HepG2 (cell line): ENCODE data around the gene IFIT1B. TPM values are rescaled to one million over a fixed set of nuclear protein-coding genes. Genes with fewer than 3 reads are reported as not detected.

ENCODE experiments used
- ATAC-seq: fragments of 200-7000 bp; cut with Tn5 transposase; 3 replicates; pipeline ENCODE4 v1.9.1; 2020; ENCODE audit warnings: mild to moderate bottlenecking, moderate library complexity
- BruUV-seq: library from RNA; stranded (reverse); fragments of 400-500 nt; replicated peaks from 2 replicates; lab custom pipeline; 2021; lab: Mats Ljungman, UMichigan
- CTCF ChIA-PET: fragments of 300-600 bp; formaldehyde crosslinking; extraction: SDS; loops from one replicate; lab custom pipeline; 2021; ENCODE audit warnings: low total read pairs, inconsistent platforms, low intra/inter-chr PET ratio; lab: Yijun Ruan, JAX
- POLR2A ChIA-PET: fragments of 350-600 bp; sonication (Branson Sonifier 250); formaldehyde crosslinking; loops from one replicate; lab custom pipeline; 2020; ENCODE audit warnings: antibody characterized with exemption, inconsistent platforms; lab: Yijun Ruan, JAX
- DNase-seq: peaks from one replicate; pipeline ENCODE4 v3.0.0-alpha.2; 2015; ENCODE audit warnings: low spot score
- FAIRE-seq: peaks from 3 replicates; lab custom pipeline; 2011; peaks lifted over from hg19 to GRCh38; lab: Jason Lieb, UNC
- H2AFZ ChIP-seq: one replicate; pipeline ENCODE4 v1.6.1; 2011; ENCODE audit warnings: low read length, inconsistent platforms
- H3K27ac ChIP-seq: fragments of 300-600 bp; 3 replicates; pipeline ENCODE4 v1.8.0; 2011; ENCODE audit warnings: mixed run types, mild to moderate bottlenecking, mixed read lengths, low read length, inconsistent platforms; ENCODE audit not compliant: insufficient read depth; ENCODE audit errors: extremely low read length
- H3K27me3 ChIP-seq, 2 experiments: fragments of 200-600 bp in 1 of 2; 2 replicates in 1 of 2; 3 replicates in 1 of 2; pipeline versions ENCODE4 v1.6.0 to v1.8.0; 2011; ENCODE audit warnings: low read length in 2 of 2, mild to moderate bottlenecking in 2 of 2, moderate library complexity in 2 of 2, inconsistent platforms in 1 of 2; ENCODE audit not compliant: insufficient read depth in 2 of 2, control insufficient read depth in 1 of 2
- H3K36me3 ChIP-seq, 2 experiments: fragments of 200-600 bp in 1 of 2; replicated peaks in 1 of 2; 2 replicates in 1 of 2; 3 replicates in 1 of 2; pipeline versions ENCODE4 v1.5.1 to v1.8.0; 2011; ENCODE audit warnings: low read length in 2 of 2, inconsistent platforms in 1 of 2; ENCODE audit not compliant: insufficient read depth in 2 of 2, control insufficient read depth in 1 of 2
- H3K4me1 ChIP-seq: 2 replicates; pipeline ENCODE4 v1.5.1; 2012; ENCODE audit warnings: low read length, inconsistent platforms; ENCODE audit not compliant: insufficient read depth
- H3K4me2 ChIP-seq: 2 replicates; pipeline ENCODE4 v1.6.0; 2011; ENCODE audit warnings: low read depth, low read length, inconsistent platforms
- H3K4me3 ChIP-seq, 3 experiments: fragments of 200-600 bp in 1 of 3; sonication (generic), shearing (Covaris generic) in 1 of 3; replicated peaks in 1 of 3; 2 replicates each; pipeline ENCODE4 v1.5.1; 2011 to 2016; ENCODE audit warnings: low read length in 3 of 3, inconsistent platforms in 2 of 3, low read depth in 2 of 3, mild to moderate bottlenecking in 2 of 3, control low read depth in 1 of 3, mixed read lengths in 1 of 3; ENCODE audit not compliant: insufficient read depth in 1 of 3
- H3K79me2 ChIP-seq: one replicate; pipeline ENCODE4 v1.6.1; 2011; ENCODE audit warnings: low read length, inconsistent platforms; ENCODE audit not compliant: insufficient read depth
- H3K9ac ChIP-seq: 2 replicates; pipeline ENCODE4 v1.6.0; 2011; ENCODE audit warnings: mild to moderate bottlenecking, low read depth, low read length, inconsistent platforms; ENCODE audit not compliant: insufficient read depth
- H3K9me3 ChIP-seq: 2 replicates; pipeline ENCODE4 v1.5.1; 2012; ENCODE audit warnings: mild to moderate bottlenecking, low read length
- H4K20me1 ChIP-seq: 2 replicates; pipeline ENCODE4 v1.6.0; 2011; ENCODE audit warnings: inconsistent platforms, mild to moderate bottlenecking, low read length, moderate library complexity; ENCODE audit not compliant: insufficient read depth
- FOXM1 ChIP-seq: sonication (generic); formaldehyde crosslinking; IDR thresholded peaks from 2 replicates; pipeline ENCODE4 v1.5.0; 2020; ENCODE audit warnings: missing genetic modification reagents
- GFI1 ChIP-seq: sonication (generic); formaldehyde crosslinking; IDR thresholded peaks from 2 replicates; pipeline ENCODE4 v1.5.0; 2020; ENCODE audit warnings: missing genetic modification reagents, mild to moderate bottlenecking, borderline replicate concordance
- HMG20A ChIP-seq: IDR thresholded peaks from 2 replicates; pipeline ENCODE4 v1.6.1; 2016; ENCODE audit warnings: borderline replicate concordance
- MTA1 ChIP-seq: sonication (generic); formaldehyde crosslinking; IDR thresholded peaks from 2 replicates; pipeline ENCODE4 v1.4.0; 2020; ENCODE audit warnings: missing genetic modification reagents, mild to moderate bottlenecking, borderline replicate concordance
- PCBP1 ChIP-seq: fragments of 200-400 bp; formaldehyde crosslinking; IDR thresholded peaks from 2 replicates; pipeline ENCODE4 v1.6.1; 2017; ENCODE audit warnings: mild to moderate bottlenecking, low read depth, low read length, borderline replicate concordance
- PITX1 ChIP-seq: sonication (generic); formaldehyde crosslinking; IDR thresholded peaks from 2 replicates; pipeline ENCODE4 v1.5.1; 2020; ENCODE audit warnings: mild to moderate bottlenecking, missing genetic modification reagents
- POLR2A ChIP-seq, 2 experiments: IDR thresholded peaks; 2 replicates each; pipeline ENCODE4 v1.6.1; 2011; ENCODE audit warnings: low read depth in 2 of 2, low read length in 2 of 2, mild to moderate bottlenecking in 1 of 2, moderate library complexity in 1 of 2; ENCODE audit not compliant: insufficient read depth in 1 of 2
- SMAD3 ChIP-seq: sonication (generic); formaldehyde crosslinking; IDR thresholded peaks from 2 replicates; pipeline ENCODE4 v1.4.0; 2020; ENCODE audit warnings: missing genetic modification reagents
- TEAD2 ChIP-seq: sonication (generic); formaldehyde crosslinking; IDR thresholded peaks from 2 replicates; pipeline ENCODE4 v1.9.0; 2021; ENCODE audit warnings: missing genetic modification reagents
- ZFP36L1 ChIP-seq: sonication (generic); formaldehyde crosslinking; IDR thresholded peaks from 2 replicates; pipeline ENCODE4 v1.8.0; 2022; ENCODE audit warnings: mild to moderate bottlenecking, missing genetic modification reagents, moderate library complexity
- ZNF224 ChIP-seq: sonication (generic); formaldehyde crosslinking; IDR thresholded peaks from 2 replicates; pipeline ENCODE4 v1.5.0; 2020; ENCODE audit warnings: mild to moderate bottlenecking, missing genetic modification reagents
- ZNF256 ChIP-seq: sonication (generic); formaldehyde crosslinking; conservative IDR thresholded peaks from 2 replicates; pipeline ENCODE4 v1.4.0; 2020; ENCODE audit warnings: missing genetic modification reagents
- ZNF512 ChIP-seq: sonication (generic); formaldehyde crosslinking; IDR thresholded peaks from 2 replicates; pipeline ENCODE4 v1.4.0; 2020; ENCODE audit warnings: mild to moderate bottlenecking, missing genetic modification reagents
- ZNF761 ChIP-seq: sonication (generic); formaldehyde crosslinking; conservative IDR thresholded peaks from 2 replicates; pipeline ENCODE4 v1.4.0; 2020; ENCODE audit warnings: mild to moderate bottlenecking, missing genetic modification reagents
- ZNF788 ChIP-seq: sonication (generic); formaldehyde crosslinking; IDR thresholded peaks from 2 replicates; pipeline ENCODE4 v1.5.0; 2020; ENCODE audit warnings: mild to moderate bottlenecking, missing genetic modification reagents, borderline replicate concordance
- WGBS: methylation state at CpG from one replicate; pipeline ENCODE4 v1.1.6; 2017; ENCODE audit warnings: low lambda C conversion rate; 5-methylcytosine and 5-hydroxymethylcytosine counted together
- in situ Hi-C: cut with HindIII; loops from 2 replicates; pipeline ENCODE4 v1.10.0; 2017; ENCODE audit warnings: low pct_unique_long_range_greater_than_20kb; ENCODE audit not compliant: extremely low pct_ligation_motif_present
- intact Hi-C: fragments of 100-400 bp; cut with micrococcal nuclease; formaldehyde crosslinking; loops from one replicate; pipeline ENCODE4 v1.10.0; 2022; ENCODE audit not compliant: unreplicated experiment
- polyA plus RNA-seq, 8 experiments: library from polyadenylated mRNA; depleted of rRNA in 3 of 8; stranded (reverse) in 7 of 8; unstranded in 1 of 8; fragments of >200 nt; fragmentation: Illumina TruSeq in 4 of 8; extraction: Trizol in 4 of 8; gene quantifications; 2 replicates each; pipeline versions ENCODE4 v1.2.1 to v1.2.3, GENCODE V29; 2011 to 2016; ENCODE audit warnings: low read depth in 4 of 8, missing spikeins in 1 of 8, mixed read lengths in 1 of 8; ENCODE audit not compliant: insufficient read depth in 1 of 8
- total RNA-seq, 5 experiments: library from RNA; depleted of rRNA; stranded (reverse); fragments of >200 nt; fragmentation: Illumina TruSeq; extraction: Trizol; gene quantifications; 2 replicates each; pipeline ENCODE4 v1.2.3, GENCODE V29; 2016; ENCODE audit warnings: low read depth in 1 of 5
- TF ChIP-seq, protein P1 (sequence below): sonication (generic); formaldehyde crosslinking; IDR thresholded peaks from 2 replicates; pipeline ENCODE4 v1.4.0; 2020; ENCODE audit warnings: mild to moderate bottlenecking, missing genetic modification reagents, borderline replicate concordance

IFIT1B gene
- total and polyA plus RNA-seq, 2 of the 13 experiments (the other 11 are each of a cell fraction or from before 2014, with no cell fraction given) = not detected

DNA sequence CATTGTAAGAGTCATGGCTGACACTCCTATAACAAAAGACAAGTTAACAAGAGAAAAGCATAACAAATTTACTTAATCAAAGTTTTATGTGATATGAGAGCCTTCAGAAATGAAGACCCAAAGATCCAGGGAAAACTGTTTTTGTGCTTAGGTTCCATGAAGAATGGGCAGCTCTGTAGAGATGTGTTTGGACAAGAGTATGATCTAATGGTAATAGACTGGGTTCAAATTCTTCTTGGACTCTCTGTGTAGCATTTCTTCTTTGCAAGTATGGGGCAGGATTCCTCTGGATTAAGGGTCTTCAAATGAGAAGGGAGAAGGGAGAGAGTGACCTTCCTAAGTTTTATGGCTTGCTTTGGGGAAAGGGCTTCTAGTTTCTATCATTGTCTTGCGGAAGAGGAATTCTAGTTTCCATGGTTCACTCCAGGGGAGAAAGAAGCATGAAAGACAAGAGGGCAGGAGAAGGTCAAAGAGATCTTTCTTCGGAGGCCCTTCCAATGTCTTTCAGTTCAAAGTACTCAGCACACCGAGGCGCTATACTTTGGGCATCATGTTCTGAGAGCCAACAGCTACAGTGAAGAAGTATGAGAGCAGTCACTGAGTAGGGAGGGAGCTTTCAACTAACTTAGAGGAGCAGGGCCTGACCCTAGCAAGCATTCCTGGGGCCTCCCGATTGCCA is 34.6 kb upstream of the IFIT1B start:
- Histone ChIP-seq H3K9me3 (no peaks in the 10 kb centered on the region), H3K4me3 (no peak overlapping the region), H3K27ac (no peak overlapping the region), H3K4me1 (peaks cover 27% of the 10 kb centered on the region), H2AFZ (no peak overlapping the region), H4K20me1 (no peaks in the 10 kb centered on the region), H3K27me3 (no peaks in the 10 kb centered on the region), H3K9ac (no peak overlapping the region), H3K36me3 (0 out of 5 replicates have a peak, but pooled peaks cover 0 to 3% of the 10 kb centered on the region in 2 experiments), H3K79me2 (no peaks in the 10 kb centered on the region), H3K4me2 (no peak overlapping the region)
- ATAC-seq (no peak), DNase-seq (no peak), FAIRE-seq (no peak)
- ChIA-PET POLR2A (interaction anchor here (1.1 kb wide), 1 partner anchor 15 kb away, joined by 7 read pairs; the partner anchor contains the start of gene IFIT3), CTCF (no interaction called here)
- TF ChIP-seq PCBP1 (no peak), ZNF761 (CRISPR knock-in tag) (no peak), FOXM1 (no peak), ZNF788 (CRISPR knock-in tag) (no peak), POLR2A (IDR thresholded peaks at IDR 0.05; ENCODE audit: insufficient read depth in 1 of 2, low read depth in 2 of 2, low read length in 2 of 2) (no peak), SMAD3 (CRISPR knock-in tag) (no peak), ZNF256 (no peak), ZNF512 (CRISPR knock-in tag) (no peak), TEAD2 (CRISPR knock-in tag) (no peak), ZFP36L1 (CRISPR knock-in tag) (no peak), HMG20A (no peak), MTA1 (no peak), ZNF224 (no peak), PITX1 (CRISPR knock-in tag) (no peak), GFI1 (no peak)
- TF ChIP-seq, protein P1, sequence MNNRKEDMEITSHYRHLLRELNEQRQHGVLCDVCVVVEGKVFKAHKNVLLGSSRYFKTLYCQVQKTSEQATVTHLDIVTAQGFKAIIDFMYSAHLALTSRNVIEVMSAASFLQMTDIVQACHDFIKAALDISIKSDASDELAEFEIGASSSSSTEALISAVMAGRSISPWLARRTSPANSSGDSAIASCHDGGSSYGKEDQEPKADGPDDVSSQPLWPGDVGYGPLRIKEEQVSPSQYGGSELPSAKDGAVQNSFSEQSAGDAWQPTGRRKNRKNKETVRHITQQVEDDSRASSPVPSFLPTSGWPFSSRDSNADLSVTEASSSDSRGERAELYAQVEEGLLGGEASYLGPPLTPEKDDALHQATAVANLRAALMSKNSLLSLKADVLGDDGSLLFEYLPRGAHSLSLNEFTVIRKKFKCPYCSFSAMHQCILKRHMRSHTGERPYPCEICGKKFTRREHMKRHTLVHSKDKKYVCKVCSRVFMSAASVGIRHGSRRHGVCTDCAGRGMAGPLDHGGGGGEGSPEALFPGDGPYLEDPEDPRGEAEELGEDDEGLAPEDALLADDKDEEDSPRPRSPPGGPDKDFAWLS (CRISPR knock-in tag) = no peak
- WGBS = 83% methylated on average over 5 of the region's 5 CpGs
- in situ Hi-C loops = no loop called here
- intact Hi-C loops = no loop called here
- no TSS peak for BruUV-seq
